Lower leg skin (tissue), 3 donors: Measurements from ENCODE around the gene VSIG10L.

ENCODE experiments used
- POLR2A ChIP-seq, 2 donors: fragments of 450-650 bp; IDR thresholded peaks; one replicate each; pipeline ENCODE4 v1.6.1; 2016 to 2017; ENCODE audit warnings: antibody characterized with exemption in 2 of 2, mild to moderate bottlenecking in 1 of 2, moderate library complexity in 1 of 2
- TF ChIP-seq, protein P1 (sequence below), 3 donors: fragments of 450-650 bp; IDR thresholded peaks; one replicate each; pipeline ENCODE4 v1.5.1; 2016; ENCODE audit warnings: antibody characterized with exemption in 3 of 3, mild to moderate bottlenecking in 3 of 3, moderate library complexity in 2 of 3

DNA sequence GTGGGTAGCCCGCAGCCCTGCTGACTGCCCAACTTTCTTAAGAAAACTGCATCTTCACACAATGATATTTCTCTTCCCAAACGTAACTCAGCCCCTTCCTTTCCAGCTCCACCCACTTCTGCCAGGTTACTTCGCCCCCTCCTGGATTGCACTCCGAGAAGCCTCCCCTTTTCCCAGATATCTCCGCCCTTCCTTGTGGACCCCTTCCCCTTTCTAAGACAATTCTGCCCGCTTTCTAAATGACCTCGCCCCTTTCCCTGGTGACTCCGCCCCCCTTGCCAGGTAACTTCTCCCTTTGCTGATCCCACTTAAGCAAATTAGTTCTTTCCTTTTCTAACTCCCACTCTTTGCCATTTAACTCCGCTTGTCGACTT lies 2.6 kb downstream of the VSIG10L start:
- TF ChIP-seq, protein P1, sequence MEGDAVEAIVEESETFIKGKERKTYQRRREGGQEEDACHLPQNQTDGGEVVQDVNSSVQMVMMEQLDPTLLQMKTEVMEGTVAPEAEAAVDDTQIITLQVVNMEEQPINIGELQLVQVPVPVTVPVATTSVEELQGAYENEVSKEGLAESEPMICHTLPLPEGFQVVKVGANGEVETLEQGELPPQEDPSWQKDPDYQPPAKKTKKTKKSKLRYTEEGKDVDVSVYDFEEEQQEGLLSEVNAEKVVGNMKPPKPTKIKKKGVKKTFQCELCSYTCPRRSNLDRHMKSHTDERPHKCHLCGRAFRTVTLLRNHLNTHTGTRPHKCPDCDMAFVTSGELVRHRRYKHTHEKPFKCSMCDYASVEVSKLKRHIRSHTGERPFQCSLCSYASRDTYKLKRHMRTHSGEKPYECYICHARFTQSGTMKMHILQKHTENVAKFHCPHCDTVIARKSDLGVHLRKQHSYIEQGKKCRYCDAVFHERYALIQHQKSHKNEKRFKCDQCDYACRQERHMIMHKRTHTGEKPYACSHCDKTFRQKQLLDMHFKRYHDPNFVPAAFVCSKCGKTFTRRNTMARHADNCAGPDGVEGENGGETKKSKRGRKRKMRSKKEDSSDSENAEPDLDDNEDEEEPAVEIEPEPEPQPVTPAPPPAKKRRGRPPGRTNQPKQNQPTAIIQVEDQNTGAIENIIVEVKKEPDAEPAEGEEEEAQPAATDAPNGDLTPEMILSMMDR (IDR thresholded peaks at IDR 0.05) = no peak
- TF ChIP-seq POLR2A (IDR thresholded peaks at IDR 0.05) = no peak
